HG03571 (cell line): ENCODE measurements around the gene PPFIBP2.
A peak's percentile ranks its signal among the peaks of the same experiment; 100 is the strongest.

Experiments used
- ATAC-seq: cut with Tn5 transposase; IDR thresholded peaks from one replicate; pipeline ENCODE4 v1.9.1; 2021; ENCODE audit not compliant: unreplicated experiment

Gene PPFIBP2

DNA sequence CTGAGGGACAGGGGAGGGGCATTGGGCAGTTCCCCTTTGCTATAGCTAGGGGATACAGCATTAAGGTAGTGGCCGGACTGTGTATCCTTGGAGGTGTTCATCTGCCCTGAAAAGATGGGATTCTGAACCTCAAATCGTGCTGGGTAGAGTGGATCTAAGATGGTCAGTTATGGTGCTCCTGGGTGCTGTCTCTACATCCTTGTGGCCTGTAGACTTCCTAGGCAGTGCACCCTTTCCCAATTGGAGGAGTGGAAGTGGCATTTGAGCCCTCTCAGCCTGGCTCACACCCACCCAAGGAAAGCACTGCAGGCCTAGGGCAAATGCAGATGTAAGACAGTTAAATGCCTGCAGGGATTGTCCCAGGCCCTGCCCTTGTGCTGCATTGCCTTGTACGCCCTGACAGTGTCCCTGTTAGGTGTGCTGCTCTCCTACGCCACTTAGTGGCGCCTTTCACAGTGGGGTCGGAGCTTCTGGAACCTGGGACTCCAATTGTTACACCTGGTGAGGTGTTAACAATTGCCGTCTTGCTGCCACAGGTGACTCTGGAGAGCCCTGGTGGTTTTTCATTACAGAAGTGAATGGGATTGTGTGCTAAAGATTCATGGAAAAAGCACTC, 35.0 kb downstream of the PPFIBP2 start:
- ATAC-seq: peak; percentile 68

DNA sequence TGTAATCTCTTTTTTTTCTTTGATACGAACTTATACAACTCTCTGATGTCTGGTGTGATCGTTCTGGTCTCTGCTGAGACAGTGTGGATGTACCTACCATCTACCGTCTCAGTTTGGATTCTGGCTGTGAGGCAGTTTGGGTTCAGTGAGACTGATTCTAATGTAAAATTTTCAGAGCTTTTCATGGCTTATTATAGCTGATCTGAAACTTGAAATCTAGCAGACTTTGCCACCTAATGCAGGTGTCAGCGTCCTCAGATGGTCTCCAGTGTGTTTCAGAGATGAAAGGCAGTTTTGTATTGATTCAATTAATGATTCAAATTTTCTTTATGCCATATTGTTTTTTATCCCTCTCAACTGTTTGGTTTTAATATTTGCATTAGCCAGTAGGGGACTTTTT, 35.9 kb downstream of the PPFIBP2 start:
- no peak for ATAC-seq

- ATAC-seq: no peak
Observed at GRCh38 chr11:7551571-7551970, 37.8 kb downstream of the PPFIBP2 start.

DNA sequence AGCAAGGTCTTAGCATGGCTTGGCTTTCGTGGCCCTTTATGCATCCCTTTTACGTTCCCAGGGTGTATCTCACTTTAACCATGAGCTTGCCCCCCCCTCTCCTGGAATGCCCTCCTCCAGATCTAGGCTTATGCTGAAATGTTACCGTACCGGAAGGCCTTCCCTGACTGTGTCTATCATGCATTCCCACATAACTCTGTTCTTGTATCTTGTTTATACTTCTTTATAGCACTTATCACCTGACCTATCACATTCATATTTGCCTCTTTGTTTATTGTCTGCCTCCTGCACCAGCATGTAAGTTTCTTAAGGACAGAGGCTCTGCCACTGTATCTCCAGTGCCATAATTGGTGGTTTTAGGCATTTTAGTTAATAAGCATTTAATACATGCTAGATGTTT, 38.9 kb downstream of the PPFIBP2 start:
- no peak for ATAC-seq

- ATAC-seq: no peak
Observed at GRCh38 chr11:7555052-7555699, 41.4 kb downstream of the PPFIBP2 start.

GRCh38 chr11:7558046-7558445, 44.2 kb downstream of the PPFIBP2 start:
- no peak for ATAC-seq

DNA sequence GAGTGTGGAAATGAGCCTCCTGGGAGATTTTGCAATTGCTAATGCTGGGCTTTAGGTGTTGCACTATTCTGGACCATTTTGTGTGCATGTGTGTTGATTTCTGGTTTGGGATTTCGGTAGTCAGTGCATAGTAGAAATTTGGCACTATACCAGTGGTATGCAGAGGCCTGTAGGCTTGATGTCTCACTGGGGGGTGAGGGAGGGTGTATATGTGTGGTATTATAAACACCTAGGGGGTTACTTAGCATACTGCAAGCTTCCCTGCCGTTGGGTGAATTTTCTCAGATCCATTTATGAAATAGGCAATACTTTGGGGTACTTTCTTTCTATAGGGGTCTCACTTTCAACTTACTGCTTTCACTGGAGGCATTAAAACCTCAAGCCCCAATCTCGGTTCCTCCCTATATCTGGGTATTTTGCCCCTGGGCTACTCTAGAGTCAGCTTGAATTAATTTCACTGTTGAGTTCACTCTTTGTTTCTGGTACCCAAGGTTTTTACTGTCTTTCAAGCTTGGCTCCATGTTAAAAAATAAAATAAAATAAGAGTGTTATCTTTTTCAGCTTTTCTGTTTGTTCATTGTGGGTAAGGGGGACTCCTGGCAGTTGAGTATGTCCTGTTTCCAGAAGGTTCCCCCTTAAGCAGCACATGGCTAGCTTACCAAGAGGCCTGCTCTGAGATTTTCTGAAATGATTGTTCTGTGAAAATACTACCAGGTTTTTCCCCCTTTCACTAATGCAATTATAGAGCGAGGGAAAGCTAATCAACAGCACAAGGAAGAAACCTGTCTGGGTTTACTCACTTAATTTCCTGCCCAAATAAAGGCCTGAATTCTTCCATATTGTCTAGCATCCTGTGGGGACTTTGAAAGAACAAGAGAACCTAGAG, 45.8 kb downstream of the PPFIBP2 start:
- peak; percentile 59 for ATAC-seq

- no peak for ATAC-seq
Observed at GRCh38 chr11:7561562-7561961, 47.8 kb downstream of the PPFIBP2 start.

DNA sequence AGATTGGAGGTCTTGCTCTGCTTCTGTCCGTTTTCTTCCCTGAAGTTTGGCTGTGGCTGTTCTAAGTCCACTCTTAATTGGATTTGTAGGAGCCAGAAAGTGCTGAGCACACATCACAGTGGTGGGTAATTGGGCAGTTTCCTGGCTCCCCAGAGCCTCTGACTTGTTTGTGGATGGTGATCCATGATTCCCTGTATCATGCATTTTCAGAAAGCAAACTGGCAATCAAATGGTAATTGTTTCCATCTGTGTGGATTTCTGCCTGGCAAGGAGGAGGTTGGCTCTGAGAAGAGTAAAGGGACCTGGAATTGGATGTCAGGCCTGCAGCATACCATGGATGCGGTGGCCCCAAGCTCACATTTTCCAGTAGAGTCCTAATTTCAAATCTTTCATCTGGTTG, 49.5 kb downstream of the PPFIBP2 start:
- no peak for ATAC-seq

- ATAC-seq: no peak
Observed at GRCh38 chr11:7564803-7565202, 51.0 kb downstream of the PPFIBP2 start.

GRCh38 chr11:7567311-7567710, 53.5 kb downstream of the PPFIBP2 start:
- ATAC-seq: no peak

- ATAC-seq: no peak
Observed at GRCh38 chr11:7569044-7569443, 55.2 kb downstream of the PPFIBP2 start.

DNA sequence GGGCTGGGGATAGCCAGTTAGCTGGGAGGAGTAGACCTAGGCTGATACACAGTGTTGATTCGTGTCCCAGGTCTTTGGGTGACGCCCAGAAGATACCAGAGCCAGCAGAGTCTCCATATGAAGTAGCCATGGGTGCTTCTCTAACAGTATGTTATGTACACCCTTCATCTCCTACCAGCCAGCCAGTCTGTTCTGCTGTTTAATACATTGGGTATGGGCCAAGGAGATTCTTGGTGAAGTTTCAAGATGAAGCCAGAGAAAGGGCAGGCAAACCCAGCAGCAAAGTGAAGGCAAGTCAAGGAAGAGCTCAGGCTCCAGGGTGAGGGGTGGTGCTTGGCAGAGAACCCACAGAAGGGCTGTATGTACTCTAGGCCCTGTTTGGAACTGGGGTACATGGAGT, 56.4 kb downstream of the PPFIBP2 start:
- no peak for ATAC-seq

DNA sequence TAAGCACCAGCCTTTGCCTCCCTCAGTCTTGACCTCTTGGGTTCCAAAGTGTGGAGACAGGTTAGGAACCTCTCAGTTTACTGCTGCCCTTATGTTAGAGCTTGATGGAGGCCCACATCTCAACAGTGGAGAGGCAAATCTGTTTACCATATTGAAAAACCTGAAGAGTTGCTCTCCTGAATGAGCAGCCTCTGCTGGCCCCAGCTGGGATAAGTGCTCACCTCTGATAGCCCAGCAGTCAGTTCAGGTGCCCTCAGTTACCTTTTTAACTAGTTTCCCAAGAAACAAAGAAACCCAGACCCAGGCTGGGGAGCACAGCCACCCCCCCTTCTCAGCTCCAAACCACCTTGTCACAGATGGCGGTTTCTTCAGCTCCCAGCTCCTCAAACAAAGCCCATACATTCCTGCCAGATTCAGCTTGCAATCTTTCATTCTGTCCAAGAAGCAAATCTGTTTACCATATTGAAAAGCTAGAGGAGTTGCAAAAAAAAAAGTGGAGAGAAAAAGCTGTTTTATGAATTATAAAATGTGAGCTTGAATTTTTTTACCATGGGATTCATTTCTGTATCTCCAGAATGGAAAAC, 57.2 kb downstream of the PPFIBP2 start:
- ATAC-seq: no peak

DNA sequence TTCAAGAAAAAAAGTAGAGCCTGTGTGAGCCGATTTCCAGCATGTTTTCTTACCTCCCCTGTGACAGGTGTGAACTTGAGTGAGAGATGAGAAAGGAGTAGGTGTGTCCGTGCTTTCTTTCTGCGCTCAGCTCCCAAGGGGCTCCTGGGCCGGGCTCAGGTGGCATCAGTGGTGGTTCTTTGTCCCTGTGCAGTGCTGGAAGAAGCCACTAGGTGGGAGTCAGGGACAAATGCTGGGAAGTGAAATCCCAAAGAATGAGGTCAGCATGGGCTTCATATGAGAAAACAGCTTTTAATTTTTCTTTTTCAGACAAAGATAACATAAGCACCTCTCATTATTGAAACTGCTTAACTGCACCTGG, 57.8 kb downstream of the PPFIBP2 start:
- ATAC-seq: no peak

DNA sequence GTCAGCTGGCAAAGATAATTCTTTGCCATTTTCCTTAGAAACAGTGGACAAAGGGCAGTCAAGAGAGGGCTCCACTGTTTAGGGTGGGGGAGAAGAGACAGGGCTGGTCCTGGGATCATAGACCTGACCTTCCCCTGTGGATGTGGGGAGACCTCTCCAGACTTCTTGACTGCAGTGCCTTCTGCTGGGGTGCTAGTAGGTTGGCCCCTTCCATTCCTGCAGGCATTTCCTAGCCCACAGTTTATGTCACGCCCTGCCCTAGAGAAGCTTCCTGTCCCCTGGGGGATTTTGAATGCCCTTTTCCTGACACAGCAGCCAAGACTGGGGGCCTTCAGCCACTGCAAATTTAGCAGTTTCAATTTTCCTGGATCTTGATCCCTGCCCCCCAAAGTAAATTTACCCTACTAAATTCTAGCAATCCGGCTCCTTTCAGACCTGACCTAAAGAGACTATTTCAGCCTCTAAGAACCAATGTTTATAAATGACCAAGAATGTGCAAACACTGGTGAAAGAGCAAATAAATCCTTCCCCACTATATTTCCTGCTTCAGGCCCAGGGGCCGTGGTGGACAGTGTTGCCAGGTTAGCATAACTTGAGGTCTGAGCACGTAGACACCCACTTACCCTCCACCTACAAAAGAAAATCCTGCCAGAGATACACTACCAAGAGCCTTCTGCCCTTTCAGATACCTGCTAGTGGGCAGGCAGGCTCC, 58.4 kb downstream of the PPFIBP2 start:
- no peak for ATAC-seq

DNA sequence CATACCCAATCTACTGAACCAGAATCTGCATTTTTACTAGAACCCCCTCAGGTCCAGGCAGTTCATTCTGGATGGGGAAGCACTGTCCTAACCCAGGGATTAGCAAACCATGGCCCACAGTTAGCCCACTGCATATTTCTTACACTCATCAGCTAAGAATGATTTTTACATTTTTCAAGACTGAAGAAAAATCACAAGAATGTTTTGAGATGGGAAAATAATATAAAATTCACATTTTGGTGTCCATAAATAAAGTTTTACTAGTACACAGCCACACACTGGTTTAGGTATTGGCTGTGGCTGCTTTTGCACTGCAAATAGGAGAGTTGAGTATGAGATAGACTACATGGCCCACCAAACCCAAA, 59.4 kb downstream of the PPFIBP2 start:
- ATAC-seq: no peak

- no peak for ATAC-seq
Observed at GRCh38 chr11:7573558-7574296, 59.9 kb downstream of the PPFIBP2 start.

- ATAC-seq: no peak
Observed at GRCh38 chr11:7574491-7575130, 60.8 kb downstream of the PPFIBP2 start.
